ENCODE results near the gene GABRD. TPM values are rescaled to one million over a fixed set of nuclear protein-coding genes. Genes with fewer than 3 reads are reported as not detected.

GABRD gene
- total RNA-seq, 1 donor from 2014 or later, result 0.41 TPM

DNA sequence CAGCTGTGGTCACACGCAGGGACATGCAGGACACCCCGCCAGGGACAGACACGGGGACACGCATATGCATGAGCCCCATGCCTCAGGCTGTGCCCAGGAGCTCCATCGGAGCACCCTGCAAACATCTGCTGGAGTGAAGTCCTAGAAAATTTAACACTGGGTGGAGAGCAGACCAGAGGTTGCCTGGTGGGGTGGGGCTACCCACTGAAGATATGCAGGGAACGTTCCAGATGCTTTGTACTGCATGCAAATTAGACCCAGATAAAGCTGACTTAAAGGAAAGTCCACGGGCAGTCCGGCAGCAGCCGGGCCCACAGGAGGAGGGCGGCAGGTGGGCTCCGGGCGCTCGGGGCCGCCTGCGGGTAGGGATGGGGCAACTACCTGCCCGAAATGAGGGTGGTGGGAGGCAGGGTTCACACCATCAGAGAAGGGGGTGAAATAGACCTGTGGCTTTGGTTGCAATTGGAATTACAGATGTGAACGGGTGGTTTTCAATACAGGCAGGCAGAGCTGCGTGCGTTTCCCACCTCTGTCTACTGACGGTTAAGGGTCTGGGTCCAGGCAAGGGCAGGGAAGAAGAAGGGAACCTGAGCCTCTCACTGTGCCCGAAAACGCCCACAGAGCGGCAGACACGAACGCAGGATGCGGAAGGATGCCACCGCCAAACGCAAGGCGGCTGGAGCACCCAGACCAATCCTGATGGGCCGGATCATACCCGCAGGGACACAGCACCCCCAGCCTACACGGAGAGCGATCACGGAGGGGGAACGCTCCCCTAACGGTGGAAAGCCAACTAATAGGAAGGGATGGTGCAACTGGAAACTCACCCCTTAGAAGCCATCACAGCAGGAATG, 36.5 kb upstream of the GABRD start:
- no peaks in the 10 kb centered on the region for H3K9me3 ChIP-seq (replicated peaks)
- no peaks in the 10 kb centered on the region for H3K4me1 ChIP-seq
- H3K27ac ChIP-seq (replicated peaks), result no peak overlapping the region
- TF ChIP-seq, protein P1, sequence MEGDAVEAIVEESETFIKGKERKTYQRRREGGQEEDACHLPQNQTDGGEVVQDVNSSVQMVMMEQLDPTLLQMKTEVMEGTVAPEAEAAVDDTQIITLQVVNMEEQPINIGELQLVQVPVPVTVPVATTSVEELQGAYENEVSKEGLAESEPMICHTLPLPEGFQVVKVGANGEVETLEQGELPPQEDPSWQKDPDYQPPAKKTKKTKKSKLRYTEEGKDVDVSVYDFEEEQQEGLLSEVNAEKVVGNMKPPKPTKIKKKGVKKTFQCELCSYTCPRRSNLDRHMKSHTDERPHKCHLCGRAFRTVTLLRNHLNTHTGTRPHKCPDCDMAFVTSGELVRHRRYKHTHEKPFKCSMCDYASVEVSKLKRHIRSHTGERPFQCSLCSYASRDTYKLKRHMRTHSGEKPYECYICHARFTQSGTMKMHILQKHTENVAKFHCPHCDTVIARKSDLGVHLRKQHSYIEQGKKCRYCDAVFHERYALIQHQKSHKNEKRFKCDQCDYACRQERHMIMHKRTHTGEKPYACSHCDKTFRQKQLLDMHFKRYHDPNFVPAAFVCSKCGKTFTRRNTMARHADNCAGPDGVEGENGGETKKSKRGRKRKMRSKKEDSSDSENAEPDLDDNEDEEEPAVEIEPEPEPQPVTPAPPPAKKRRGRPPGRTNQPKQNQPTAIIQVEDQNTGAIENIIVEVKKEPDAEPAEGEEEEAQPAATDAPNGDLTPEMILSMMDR (IDR thresholded peaks at IDR 0.05; ENCODE audit: borderline replicate concordance), result no peak
- no peak for DNase-seq
- H3K4me3 ChIP-seq, result no peak overlapping the region
- intact Hi-C loops (cut with micrococcal nuclease), result no loop called here
- no peaks in the 10 kb centered on the region for H3K36me3 ChIP-seq
- peaks cover 50% of the 10 kb centered on the region for H3K27me3 ChIP-seq (ENCODE audit: low read depth)

GRCh38 chr1:1984560-1985070, 34.5 kb upstream of the GABRD start:
- DNase-seq, result no peak

GRCh38 chr1:1985375-1986050, 33.6 kb upstream of the GABRD start:
- peaks cover 63% of the 10 kb centered on the region for H3K27me3 ChIP-seq (ENCODE audit: low read depth)
- H3K36me3 ChIP-seq, result no peaks in the 10 kb centered on the region
- no peak overlapping the region for H3K4me3 ChIP-seq
- H3K27ac ChIP-seq (replicated peaks), result no peak overlapping the region
- peaks cover 9% of the 10 kb centered on the region for H3K4me1 ChIP-seq
- no peak for DNase-seq
- TF ChIP-seq, protein P1 (IDR thresholded peaks at IDR 0.05; ENCODE audit: borderline replicate concordance), result no peak
- intact Hi-C loops (cut with micrococcal nuclease), result no loop called here
- H3K9me3 ChIP-seq (replicated peaks), result no peaks in the 10 kb centered on the region

More at GRCh38 chr1:1984560-1985070, 34.5 kb upstream of the GABRD start:
- Histone ChIP-seq H3K4me1 (peaks cover 8% of the 10 kb centered on the region), H3K36me3 (no peaks in the 10 kb centered on the region), H3K27me3 (ENCODE audit: low read depth) (peaks cover 60% of the 10 kb centered on the region), H3K27ac (replicated peaks) (no peak overlapping the region), H3K9me3 (replicated peaks) (no peaks in the 10 kb centered on the region), H3K4me3 (no peak overlapping the region)
- intact Hi-C loops (cut with micrococcal nuclease), result no loop called here
- TF ChIP-seq, protein P1 (IDR thresholded peaks at IDR 0.05; ENCODE audit: borderline replicate concordance), result no peak

DNA sequence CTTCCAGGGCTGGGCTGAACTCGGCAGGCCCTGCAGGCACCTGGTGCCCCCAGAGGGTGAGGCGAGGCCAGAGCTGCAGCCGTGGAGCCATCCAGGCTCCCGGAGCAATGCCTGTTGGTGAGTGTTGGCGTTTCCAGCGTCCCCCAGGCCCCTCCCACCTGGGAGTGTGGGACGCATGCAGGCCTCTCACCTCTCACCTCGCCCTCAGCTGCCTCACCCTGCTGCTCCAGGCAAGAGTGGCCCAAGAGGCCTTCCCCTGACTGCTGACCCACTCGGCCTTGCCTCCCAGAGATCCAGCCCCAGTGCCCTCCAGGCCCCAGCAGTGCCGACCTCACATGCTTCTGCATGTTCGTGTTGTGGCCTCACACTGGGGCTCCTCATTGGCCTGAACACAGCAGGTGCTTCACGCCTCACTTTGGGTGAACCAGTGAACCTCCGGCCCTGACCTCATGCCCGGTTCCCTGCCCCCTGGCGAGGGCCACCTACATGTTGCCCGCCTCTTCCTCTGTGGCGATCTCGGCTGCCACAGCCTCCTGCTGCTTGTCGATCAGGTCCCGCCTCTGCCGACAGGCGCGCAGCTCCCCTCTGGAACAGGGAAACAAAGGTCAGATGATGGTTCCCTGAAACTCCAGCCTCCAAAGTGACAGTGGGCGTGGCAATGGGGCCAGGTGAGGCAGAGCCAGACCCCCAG, 32.5 kb upstream of the GABRD start:
- H3K36me3 ChIP-seq, result no peaks in the 10 kb centered on the region
- no peak overlapping the region for H3K4me3 ChIP-seq
- no peak overlapping the region for H3K27ac ChIP-seq (replicated peaks)
- peaks cover 69% of the 10 kb centered on the region for H3K27me3 ChIP-seq (ENCODE audit: low read depth)
- no peaks in the 10 kb centered on the region for H3K9me3 ChIP-seq (replicated peaks)
- peaks cover 14% of the 10 kb centered on the region for H3K4me1 ChIP-seq
- no peak for DNase-seq
- TF ChIP-seq, protein P1 (IDR thresholded peaks at IDR 0.05; ENCODE audit: borderline replicate concordance), result no peak
- intact Hi-C loops (cut with micrococcal nuclease), result no loop called here

- TF ChIP-seq, protein P1 (IDR thresholded peaks at IDR 0.05; ENCODE audit: borderline replicate concordance), result no peak
- intact Hi-C loops (cut with micrococcal nuclease), result no loop called here
- Histone ChIP-seq H3K9me3 (replicated peaks) (no peaks in the 10 kb centered on the region), H3K4me3 (no peak overlapping the region), H3K36me3 (no peaks in the 10 kb centered on the region), H3K27ac (replicated peaks) (no peak overlapping the region), H3K27me3 (ENCODE audit: low read depth) (peaks cover 69% of the 10 kb centered on the region), H3K4me1 (peaks cover 14% of the 10 kb centered on the region)
- no peak for DNase-seq
These were observed 32.0 kb upstream of the GABRD start for GRCh38 chr1:1987142-1987510.

Data from left ventricle myocardium inferior (tissue), 1 donor.